Astrocyte of the hippocampus (primary cell): ENCODE results near the gene PIK3R4.
A peak's percentile ranks its signal among the peaks of the same experiment; 100 is the strongest.

Source experiments
- DNase-seq: peaks from one replicate; pipeline ENCODE4 v3.0.0; 2011; ENCODE audit warnings: low read depth, low spot score

PIK3R4 gene

DNA sequence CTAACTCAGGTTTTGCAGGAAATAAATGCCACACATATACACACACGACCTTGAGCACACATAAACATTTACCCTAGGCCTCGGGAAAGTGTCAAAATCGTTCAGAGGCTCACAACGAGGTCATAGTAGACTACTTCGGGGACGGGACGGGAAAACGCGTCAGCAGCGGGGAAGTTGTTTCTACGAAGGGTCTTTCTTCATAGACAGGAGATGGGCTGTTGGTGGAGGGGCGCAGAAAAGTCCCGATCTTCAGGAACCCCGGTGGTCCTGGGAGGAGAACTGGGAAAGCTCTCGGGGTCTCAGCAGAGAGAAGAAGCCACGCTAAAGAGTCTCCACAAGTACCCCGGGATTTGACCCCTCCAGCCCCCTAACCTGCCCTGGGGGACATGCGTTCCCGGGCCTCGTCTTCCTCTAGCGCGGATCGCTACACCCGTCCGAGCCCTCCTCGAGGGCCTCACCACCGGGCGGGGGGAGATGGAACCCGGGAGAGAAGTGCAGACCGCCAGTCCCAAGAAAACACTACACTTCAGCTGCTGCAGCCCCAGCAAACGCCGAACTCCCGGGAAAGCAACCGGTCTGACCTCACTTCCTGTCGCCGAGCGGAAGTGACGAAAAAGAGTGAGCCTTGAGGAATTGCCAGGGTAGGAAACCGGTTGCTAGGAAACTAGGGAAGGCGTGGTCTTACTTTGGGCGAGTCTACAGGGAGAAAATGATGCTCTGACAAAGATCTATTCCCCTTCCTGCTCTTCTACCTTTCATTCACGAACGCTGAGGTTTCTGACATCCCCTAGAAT is at the start of gene PIK3R4:
PIK3R4 (minus strand) TSS at position 584 of the 794 bp plus-strand sequence. CDS start 1,611 bp downstream, outside the sequence.
- DNase-seq, result peak; percentile 98

DNA sequence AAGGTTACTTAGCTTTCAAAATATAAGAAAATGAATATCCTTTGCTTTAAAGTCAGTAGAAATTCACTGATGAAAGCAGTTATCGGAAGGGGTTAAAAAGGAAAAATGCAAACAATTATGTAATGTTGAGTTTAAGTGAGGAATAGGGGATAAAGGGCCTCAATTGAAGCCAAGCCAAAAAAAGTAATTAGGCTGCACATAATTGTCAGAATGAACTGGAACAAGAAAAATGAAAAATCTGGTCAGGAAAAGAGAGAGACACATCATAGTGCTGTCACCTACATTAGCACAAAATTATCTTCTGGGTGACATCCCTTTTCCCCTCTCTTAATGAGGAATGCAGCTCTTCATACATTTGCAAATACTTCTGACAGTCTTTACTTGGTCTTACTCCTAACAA is 48.8 kb upstream of the PIK3R4 start:
- no peak for DNase-seq

DNA sequence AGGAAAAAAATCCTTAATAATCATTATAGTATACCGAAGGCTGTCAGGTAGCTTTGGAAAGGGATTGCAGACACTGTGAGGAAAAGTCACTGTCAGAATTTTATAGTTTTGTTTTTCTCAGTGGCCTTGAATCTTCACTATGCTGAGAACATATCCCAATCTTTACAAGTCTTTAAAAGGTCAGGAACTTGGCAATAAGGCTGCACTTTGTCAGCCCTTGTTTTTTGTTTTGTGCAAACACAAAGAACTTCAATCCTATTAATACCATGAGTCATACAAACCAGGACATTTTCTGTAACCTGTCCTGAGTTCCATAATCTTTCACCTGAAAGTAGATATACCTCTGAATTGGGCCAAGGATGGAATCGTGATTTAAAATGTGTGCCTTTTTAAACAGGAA is 45.6 kb upstream of the PIK3R4 start:
- DNase-seq, result no peak

- DNase-seq, result no peak
These were observed 43.2 kb upstream of the PIK3R4 start for GRCh38 chr3:130789782-130790322.

- peak; percentile 30 for DNase-seq
These were observed 40.9 kb upstream of the PIK3R4 start for GRCh38 chr3:130787422-130788068.

- DNase-seq, result no peak
These were observed 39.7 kb upstream of the PIK3R4 start for GRCh38 chr3:130786306-130786705.

DNA sequence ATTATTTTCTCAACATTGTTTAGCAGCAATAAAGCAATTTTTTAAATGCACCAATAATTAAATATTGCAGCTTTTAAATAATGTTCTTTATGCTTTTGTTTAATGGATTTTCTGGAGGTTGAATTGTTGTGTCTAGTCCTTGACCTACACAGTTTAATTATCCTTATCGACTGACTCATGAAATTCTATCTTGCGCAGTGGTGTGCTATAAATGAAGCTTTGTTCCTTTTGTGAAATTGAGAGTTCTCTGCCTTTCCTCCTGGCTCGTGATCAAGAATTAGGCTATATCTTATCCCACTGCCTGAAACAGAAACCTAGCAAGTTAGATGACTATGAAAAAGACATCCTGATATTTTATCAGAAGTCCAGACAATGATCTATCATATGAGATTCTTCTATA is 37.0 kb upstream of the PIK3R4 start:
- peak; percentile 19 for DNase-seq

- DNase-seq, result no peak
These were observed 32.9 kb upstream of the PIK3R4 start for GRCh38 chr3:130779486-130779885.

DNA sequence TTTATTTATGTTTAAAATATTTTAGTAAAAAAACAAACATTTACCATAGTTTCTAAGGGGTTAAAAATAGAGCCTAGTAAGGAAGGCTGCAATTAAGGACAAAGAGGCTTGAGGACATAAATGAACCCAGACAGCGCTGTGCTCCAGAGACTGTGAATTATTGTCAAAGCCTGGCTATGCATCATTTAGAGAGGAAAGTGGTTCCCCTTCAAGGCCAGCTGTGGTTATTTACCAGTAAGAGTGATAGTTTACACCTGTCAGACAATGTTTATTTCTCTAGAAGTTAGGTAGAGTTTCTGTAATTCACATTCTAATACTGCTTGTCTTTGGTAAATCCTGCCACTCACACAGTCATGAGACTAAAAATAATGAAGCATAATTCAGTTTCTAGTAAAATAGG is 32.4 kb upstream of the PIK3R4 start:
- DNase-seq, result no peak

DNA sequence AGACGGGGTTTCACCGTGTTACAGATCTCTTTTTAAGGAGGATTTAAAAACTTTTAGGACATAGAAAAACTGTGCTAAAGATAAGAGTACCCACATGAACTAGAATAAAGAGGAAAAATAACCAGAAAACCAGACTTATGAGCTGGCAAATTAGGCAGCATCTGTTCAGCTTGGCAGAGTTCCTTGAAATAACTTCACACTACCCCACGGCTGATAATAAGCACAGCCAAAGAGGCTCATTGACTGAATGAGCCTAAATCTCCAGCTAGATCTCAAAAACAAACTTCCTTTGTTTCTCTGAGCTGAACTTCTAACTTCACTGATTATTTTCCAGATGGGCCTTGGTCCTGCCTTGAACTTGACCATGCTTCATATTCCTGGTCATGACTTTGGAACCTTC is 26.7 kb upstream of the PIK3R4 start:
- peak; percentile 72 for DNase-seq

GRCh38 chr3:130772129-130772528 is 25.5 kb upstream of the PIK3R4 start:
- no peak for DNase-seq

DNA sequence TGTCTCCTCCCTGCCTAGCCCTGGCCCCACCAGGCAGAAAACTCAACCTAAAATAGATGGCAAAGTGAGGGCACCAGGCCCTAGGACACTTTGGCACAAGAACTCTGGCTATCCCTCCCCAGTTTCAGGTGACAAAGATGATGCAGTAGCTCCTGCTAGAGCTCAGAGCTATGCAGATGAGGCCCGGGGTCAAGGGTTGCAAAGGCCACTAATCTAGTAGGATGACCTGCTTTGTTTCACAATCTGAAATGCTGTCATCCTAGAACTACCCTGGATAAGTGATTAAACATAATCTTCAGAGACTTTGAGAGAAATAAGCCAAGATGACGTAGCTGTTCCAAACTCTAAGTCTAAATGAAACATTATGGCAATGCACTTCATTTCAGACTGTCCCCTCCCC is 24.0 kb upstream of the PIK3R4 start:
- DNase-seq, result no peak

DNA sequence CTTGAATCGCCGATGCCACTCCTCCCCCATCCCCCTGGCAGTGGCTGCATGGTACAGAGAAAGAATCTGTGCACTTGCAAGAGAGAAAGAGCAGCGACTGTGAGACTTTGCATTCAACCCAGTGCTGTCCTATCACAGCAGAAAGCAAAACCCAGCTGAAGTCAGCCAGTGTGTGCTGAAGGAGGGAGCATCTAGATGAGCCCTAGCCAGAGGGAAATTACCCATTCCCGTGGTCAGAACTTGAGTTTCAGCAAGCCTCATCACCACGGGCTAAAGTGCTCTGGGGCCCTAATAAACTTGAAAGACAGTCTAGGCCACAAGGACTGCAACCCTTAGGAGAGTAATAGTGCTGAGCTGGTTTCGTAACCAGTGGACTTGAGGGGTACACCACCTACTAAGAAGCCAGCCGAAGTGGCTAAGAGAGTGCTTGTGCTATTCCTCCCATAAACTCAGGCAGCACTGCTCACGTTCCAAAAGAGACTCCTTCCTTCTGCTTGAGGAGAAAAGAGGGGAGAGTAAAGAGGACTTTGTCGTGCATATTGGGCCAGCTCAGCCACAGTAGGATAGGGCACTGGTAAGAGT is 15.2 kb upstream of the PIK3R4 start:
- DNase-seq, result no peak

- DNase-seq, result no peak
These were observed 14.3 kb upstream of the PIK3R4 start for GRCh38 chr3:130760922-130761321.

DNA sequence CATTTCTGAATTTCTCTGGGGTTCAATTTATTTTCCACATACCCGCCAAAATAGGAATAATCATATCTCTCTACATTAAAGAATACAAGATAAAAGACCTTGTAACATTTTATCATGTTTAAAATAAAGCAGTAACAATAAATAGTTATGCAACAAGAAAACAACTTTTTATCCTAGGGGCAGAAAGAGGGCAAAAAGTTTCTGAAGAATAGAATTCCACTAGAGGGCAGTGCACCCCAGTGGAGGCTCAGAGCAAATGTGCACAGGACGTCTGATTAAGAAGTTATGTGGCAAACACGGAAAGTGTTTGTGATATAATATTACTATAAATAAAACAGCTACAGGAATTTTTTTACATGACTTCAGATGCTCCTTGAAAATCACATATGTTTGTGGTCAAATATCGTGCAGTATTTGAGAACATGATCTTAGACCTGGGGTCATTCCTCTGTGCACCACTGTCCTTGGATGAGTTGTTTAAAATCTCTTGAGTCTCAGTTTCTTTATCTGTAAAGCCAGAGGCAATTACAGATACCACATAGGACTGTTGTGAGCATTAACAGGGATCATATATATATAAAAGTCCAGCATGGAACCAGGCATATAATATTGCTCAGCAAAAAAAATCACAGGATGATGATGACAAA is 13.2 kb upstream of the PIK3R4 start:
- DNase-seq, result peak; percentile 76

- DNase-seq, result no peak
These were observed 12.2 kb upstream of the PIK3R4 start for GRCh38 chr3:130758624-130759369.

- DNase-seq, result no peak
These were observed 11.1 kb upstream of the PIK3R4 start for GRCh38 chr3:130757611-130758150.

DNA sequence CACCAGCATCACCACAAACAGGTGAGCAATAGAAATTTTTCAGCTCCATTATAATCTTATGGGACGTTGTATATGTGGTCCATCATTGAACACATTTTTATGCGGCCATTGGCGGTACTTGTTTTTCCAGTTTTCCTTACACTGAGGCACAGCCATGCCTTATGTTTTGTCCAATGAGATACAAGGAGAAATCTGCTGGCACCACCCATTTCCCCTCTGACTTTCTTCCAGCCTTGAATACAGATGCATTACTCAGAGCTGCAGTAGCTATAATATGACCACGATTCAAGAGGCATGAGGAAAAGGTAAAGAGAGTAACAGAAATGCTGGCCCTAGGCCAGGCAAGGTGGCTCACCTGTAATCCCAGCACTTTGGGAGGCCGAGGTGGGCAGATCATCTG is 9.0 kb upstream of the PIK3R4 start:
- no peak for DNase-seq

- DNase-seq, result peak; percentile 51
These were observed 2.4 kb upstream of the PIK3R4 start for GRCh38 chr3:130748981-130749380.

GRCh38 chr3:130748467-130748861 is 1.8 kb upstream of the PIK3R4 start:
- no peak for DNase-seq

DNA sequence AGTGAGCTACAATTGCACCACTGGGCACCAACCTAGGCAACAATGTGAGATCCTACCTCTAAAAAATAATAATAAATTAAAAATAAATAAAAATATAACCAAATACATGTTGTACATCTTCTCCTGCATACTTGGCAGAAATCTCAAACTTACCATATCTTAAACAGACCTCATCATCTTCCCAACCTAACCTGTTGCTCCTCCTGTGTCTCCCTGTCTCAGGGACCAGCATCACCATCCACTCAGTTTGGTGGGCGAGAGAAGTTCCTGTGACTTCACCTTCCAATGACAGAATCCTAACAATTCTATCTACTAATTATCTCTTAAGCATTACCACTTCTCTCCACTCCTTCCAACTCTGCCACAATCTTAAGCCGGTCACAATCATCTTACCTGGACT is 3.3 kb downstream of the PIK3R4 start:
- no peak for DNase-seq
